ENCODE data around the gene KIT. TPM values are rescaled to one million over a fixed set of nuclear protein-coding genes. Genes with fewer than 3 reads are reported as not detected.

KIT gene
- total RNA-seq, 1 donor from 2014 or later = 19.5 TPM

- TF ChIP-seq CTCF (conservative IDR thresholded peaks at IDR 0.05) = no peak
- H3K36me3 Mint-ChIP-seq = no peaks in the 10 kb centered on the region
- no peaks in the 10 kb centered on the region for H3K27me3 Mint-ChIP-seq
- H3K4me1 Mint-ChIP-seq (ENCODE audit: unreplicated experiment) = peaks cover 8% of the 10 kb centered on the region
- no peaks in the 10 kb centered on the region for H3K9me3 Mint-ChIP-seq
- no peak for DNase-seq (ENCODE audit: extremely low spot score, unreplicated experiment)
- H3K27ac Mint-ChIP-seq = no peak overlapping the region
- H3K4me3 Mint-ChIP-seq = no peak overlapping the region
Observed at GRCh38 chr4:54703182-54703581, 45.4 kb downstream of the KIT start.

- no peak for DNase-seq (ENCODE audit: extremely low spot score, unreplicated experiment)
- Mint-ChIP-seq H3K9me3 (no peaks in the 10 kb centered on the region), H3K36me3 (no peaks in the 10 kb centered on the region), H3K4me3 (no peak overlapping the region), H3K4me1 (ENCODE audit: unreplicated experiment) (no peaks in the 10 kb centered on the region), H3K27me3 (no peaks in the 10 kb centered on the region), H3K27ac (no peak overlapping the region)
- no peak for TF ChIP-seq CTCF (conservative IDR thresholded peaks at IDR 0.05)
Observed at GRCh38 chr4:54707406-54707805, 49.6 kb downstream of the KIT start.

GRCh38 chr4:54708339-54709279 is 50.9 kb downstream of the KIT start:
- no peak overlapping the region for H3K4me3 Mint-ChIP-seq
- no peaks in the 10 kb centered on the region for H3K9me3 Mint-ChIP-seq
- no peak for DNase-seq (ENCODE audit: extremely low spot score, unreplicated experiment)
- H3K27me3 Mint-ChIP-seq = no peaks in the 10 kb centered on the region
- H3K4me1 Mint-ChIP-seq (ENCODE audit: unreplicated experiment) = no peaks in the 10 kb centered on the region
- TF ChIP-seq CTCF (conservative IDR thresholded peaks at IDR 0.05) = no peak
- H3K27ac Mint-ChIP-seq = no peak overlapping the region
- H3K36me3 Mint-ChIP-seq = no peaks in the 10 kb centered on the region

- DNase-seq (ENCODE audit: extremely low spot score, unreplicated experiment) = no peak
- Mint-ChIP-seq H3K27ac (no peak overlapping the region), H3K9me3 (no peaks in the 10 kb centered on the region), H3K36me3 (no peaks in the 10 kb centered on the region), H3K4me1 (ENCODE audit: unreplicated experiment) (no peaks in the 10 kb centered on the region), H3K27me3 (no peaks in the 10 kb centered on the region), H3K4me3 (no peak overlapping the region)
- no peak for TF ChIP-seq CTCF (conservative IDR thresholded peaks at IDR 0.05)
Observed at GRCh38 chr4:54709400-54709799, 51.6 kb downstream of the KIT start.

GRCh38 chr4:54712206-54712605 is 54.4 kb downstream of the KIT start:
- Mint-ChIP-seq H3K4me1 (ENCODE audit: unreplicated experiment) (no peaks in the 10 kb centered on the region), H3K4me3 (no peak overlapping the region), H3K36me3 (no peaks in the 10 kb centered on the region), H3K27me3 (no peaks in the 10 kb centered on the region), H3K9me3 (no peaks in the 10 kb centered on the region), H3K27ac (no peak overlapping the region)
- TF ChIP-seq CTCF (conservative IDR thresholded peaks at IDR 0.05) = no peak
- no peak for DNase-seq (ENCODE audit: extremely low spot score, unreplicated experiment)

Measured in type B pancreatic cell (in vitro differentiated cells).